Stomach (tissue), 9 donors: ENCODE results near the gene ARHGAP28. TPM values are rescaled to one million over a fixed set of nuclear protein-coding genes. Genes with fewer than 3 reads are reported as not detected.
A peak's percentile ranks its signal among the peaks of the same experiment; 100 is the strongest.

Experiments
- DNase-seq, 2 donors: peaks; one replicate each; pipeline versions ENCODE4 v3.0.0 to v3.0.0-alpha.2; 2013 to 2019
- H3K27ac ChIP-seq, 5 donors: fragments of 200-600 bp in 4 of 5; sonication (generic) in 4 of 5; one replicate each; pipeline ENCODE4 v1.5.1; 2013 to 2019; ENCODE audit warnings: mild to moderate bottlenecking in 1 of 5, moderate library complexity in 1 of 5
- H3K27me3 ChIP-seq, 3 donors: fragments of 200-600 bp; sonication (generic); one replicate each; pipeline ENCODE4 v1.5.1; 2017 to 2019; ENCODE audit warnings: mixed run types in 1 of 3
- H3K36me3 ChIP-seq, 4 donors: fragments of 200-600 bp; sonication (generic); 1 replicate in 3 of 4; 2 replicates in 1 of 4; pipeline ENCODE4 v1.5.1; 2016 to 2019
- H3K4me1 ChIP-seq, 4 donors: fragments of 200-600 bp; sonication (generic); one replicate each; pipeline ENCODE4 v1.5.1; 2016 to 2019
- H3K4me3 ChIP-seq, 4 donors: fragments of 200-600 bp; sonication (generic) in 3 of 4; one replicate each; pipeline ENCODE4 v1.5.1; 2016 to 2019; ENCODE audit warnings: mild to moderate bottlenecking in 1 of 4
- H3K9me3 ChIP-seq, 4 donors: fragments of 200-600 bp; sonication (generic); one replicate each; pipeline ENCODE4 v1.5.1; 2016 to 2019
- EP300 ChIP-seq: sonication (generic); formaldehyde crosslinking; IDR thresholded peaks from one replicate; pipeline ENCODE4 v1.6.1; 2017; ENCODE audit warnings: antibody characterized with exemption
- POLR2A ChIP-seq, 4 donors: fragments of 450-650 bp; IDR thresholded peaks; one replicate each; pipeline ENCODE4 v1.6.1; 2016; ENCODE audit warnings: antibody characterized with exemption in 4 of 4, control low read depth in 2 of 4, mild to moderate bottlenecking in 1 of 4, moderate library complexity in 1 of 4
- POLR2AphosphoS5 ChIP-seq, 3 donors: sonication (generic); formaldehyde crosslinking; IDR thresholded peaks; one replicate each; pipeline ENCODE4 v1.6.1; 2016; ENCODE audit warnings: antibody characterized with exemption in 3 of 3
- WGBS, 5 donors: extraction: QIAGEN DNeasy Blood & Tissue Kit in 3 of 5; methylation state at CpG; one replicate each; pipeline versions ENCODE4 v1.1.5 to v1.1.7; 2013 to 2018; 5-methylcytosine and 5-hydroxymethylcytosine counted together
- intact Hi-C: fragments of 100-400 bp; cut with DNase I; formaldehyde crosslinking; loops from one replicate; pipeline ENCODE4 v1.15.1; 2023; ENCODE audit warnings: low total_unique reads
- polyA plus RNA-seq, 3 donors: library from polyadenylated mRNA; stranded (reverse); fragments of 200-250 nt; gene quantifications; one replicate each; pipeline ENCODE4 v1.2.3, GENCODE V29; 2013
- total RNA-seq, 5 donors: library from RNA; depleted of rRNA; stranded (reverse); fragments of >200 nt; gene quantifications; one replicate each; pipeline versions ENCODE4 v1.1.0 to v1.2.3, GENCODE V29; 2014 to 2016
- TF ChIP-seq, protein P1 (sequence below), 7 experiments: fragments of 450-650 bp in 4 of 7; fragments of 200-600 bp in 3 of 7; sonication (generic) in 3 of 7; IDR thresholded peaks; one replicate each; pipeline ENCODE4 v1.5.1; 2016 to 2019; ENCODE audit warnings: antibody characterized with exemption in 7 of 7, control low read depth in 2 of 7, mild to moderate bottlenecking in 1 of 7
- donor health status: healthy with polysubstance abuse.
- donor health status: Bipolar disorder and iron deficiency.
- donor health status: healthy.

ARHGAP28 gene
- total and polyA plus RNA-seq, 8 donors = 0.73 to 33.8 (median 3.6) TPM

DNA sequence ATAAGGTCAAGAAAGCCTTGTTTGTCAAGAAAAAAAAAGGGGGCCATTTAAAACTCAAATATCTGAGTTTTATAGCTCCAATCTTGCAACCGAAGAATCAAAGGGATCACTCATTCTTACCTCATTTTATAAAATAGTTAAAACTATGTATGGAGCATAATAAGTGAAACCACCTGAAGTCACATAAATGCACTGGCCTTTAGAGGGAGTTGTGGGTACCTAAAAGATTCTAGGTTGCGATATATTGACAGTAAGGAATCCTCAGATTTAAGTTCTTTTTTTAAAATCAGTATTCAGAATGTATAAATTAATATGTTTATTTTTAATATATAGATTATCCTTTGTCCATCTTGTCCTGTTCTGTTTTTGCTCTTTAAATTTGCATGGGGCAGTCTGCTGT is 3.4 kb downstream of the ARHGAP28 start:
- H3K9me3 ChIP-seq = no peaks in the 10 kb centered on the region
- H3K36me3 ChIP-seq = no peaks in the 10 kb centered on the region
- peak overlapping the region in 1 of 5 donors; percentile 85 for H3K27ac ChIP-seq
- intact Hi-C loops = no loop called here
- H3K4me1 ChIP-seq = peaks cover 14 to 35% (median 27%) of the 10 kb centered on the region in 4 donors
- WGBS, 5 donors = 85 to 92% (median 91%) methylated on average over 2 of the region's 2 CpGs
- no peak for DNase-seq
- peaks cover 0 to 6% (median 0%) of the 10 kb centered on the region in 3 donors for H3K27me3 ChIP-seq
- TF ChIP-seq POLR2A (IDR thresholded peaks at IDR 0.05) (no peak), EP300 (no peak), POLR2AphosphoS5 (IDR thresholded peaks at IDR 0.05) (no peak)
- TF ChIP-seq, protein P1, sequence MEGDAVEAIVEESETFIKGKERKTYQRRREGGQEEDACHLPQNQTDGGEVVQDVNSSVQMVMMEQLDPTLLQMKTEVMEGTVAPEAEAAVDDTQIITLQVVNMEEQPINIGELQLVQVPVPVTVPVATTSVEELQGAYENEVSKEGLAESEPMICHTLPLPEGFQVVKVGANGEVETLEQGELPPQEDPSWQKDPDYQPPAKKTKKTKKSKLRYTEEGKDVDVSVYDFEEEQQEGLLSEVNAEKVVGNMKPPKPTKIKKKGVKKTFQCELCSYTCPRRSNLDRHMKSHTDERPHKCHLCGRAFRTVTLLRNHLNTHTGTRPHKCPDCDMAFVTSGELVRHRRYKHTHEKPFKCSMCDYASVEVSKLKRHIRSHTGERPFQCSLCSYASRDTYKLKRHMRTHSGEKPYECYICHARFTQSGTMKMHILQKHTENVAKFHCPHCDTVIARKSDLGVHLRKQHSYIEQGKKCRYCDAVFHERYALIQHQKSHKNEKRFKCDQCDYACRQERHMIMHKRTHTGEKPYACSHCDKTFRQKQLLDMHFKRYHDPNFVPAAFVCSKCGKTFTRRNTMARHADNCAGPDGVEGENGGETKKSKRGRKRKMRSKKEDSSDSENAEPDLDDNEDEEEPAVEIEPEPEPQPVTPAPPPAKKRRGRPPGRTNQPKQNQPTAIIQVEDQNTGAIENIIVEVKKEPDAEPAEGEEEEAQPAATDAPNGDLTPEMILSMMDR (IDR thresholded peaks at IDR 0.05) = no peak
- no peak overlapping the region for H3K4me3 ChIP-seq

DNA sequence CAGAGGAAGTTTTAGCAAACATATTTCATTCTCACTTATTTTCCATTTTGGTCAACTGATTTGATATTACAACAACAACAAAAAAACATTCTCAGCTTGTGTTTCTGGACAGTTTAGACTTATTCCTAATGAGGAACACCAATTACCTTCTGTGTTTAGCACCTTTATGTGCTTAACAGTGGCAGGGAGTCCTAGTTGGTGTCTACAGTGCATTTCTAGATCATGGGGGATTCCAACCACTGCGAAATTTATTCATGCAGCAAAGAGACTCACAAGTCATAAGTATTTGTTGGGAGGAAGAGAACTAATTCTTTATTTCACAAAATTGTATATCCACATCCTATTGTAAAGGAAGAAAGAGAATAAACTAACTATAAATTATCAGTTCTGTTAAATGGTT is 4.2 kb downstream of the ARHGAP28 start:
- 68 to 90% (median 86%) methylated on average over 1 of the region's 1 CpG for WGBS, 5 donors
- Histone ChIP-seq H3K27ac (peak overlapping the region in 1 of 5 donors; percentile 52), H3K27me3 (peaks cover 0 to 6% (median 0%) of the 10 kb centered on the region in 3 donors), H3K9me3 (no peaks in the 10 kb centered on the region), H3K4me1 (peaks cover 14 to 32% (median 24%) of the 10 kb centered on the region in 4 donors), H3K36me3 (no peaks in the 10 kb centered on the region), H3K4me3 (no peak overlapping the region)
- DNase-seq = no peak
- intact Hi-C loops = no loop called here
- TF ChIP-seq POLR2AphosphoS5 (IDR thresholded peaks at IDR 0.05) = no peak
- TF ChIP-seq, protein P1 (IDR thresholded peaks at IDR 0.05) = no peak
- no peak for TF ChIP-seq EP300
- no peak for TF ChIP-seq POLR2A (IDR thresholded peaks at IDR 0.05)

DNA sequence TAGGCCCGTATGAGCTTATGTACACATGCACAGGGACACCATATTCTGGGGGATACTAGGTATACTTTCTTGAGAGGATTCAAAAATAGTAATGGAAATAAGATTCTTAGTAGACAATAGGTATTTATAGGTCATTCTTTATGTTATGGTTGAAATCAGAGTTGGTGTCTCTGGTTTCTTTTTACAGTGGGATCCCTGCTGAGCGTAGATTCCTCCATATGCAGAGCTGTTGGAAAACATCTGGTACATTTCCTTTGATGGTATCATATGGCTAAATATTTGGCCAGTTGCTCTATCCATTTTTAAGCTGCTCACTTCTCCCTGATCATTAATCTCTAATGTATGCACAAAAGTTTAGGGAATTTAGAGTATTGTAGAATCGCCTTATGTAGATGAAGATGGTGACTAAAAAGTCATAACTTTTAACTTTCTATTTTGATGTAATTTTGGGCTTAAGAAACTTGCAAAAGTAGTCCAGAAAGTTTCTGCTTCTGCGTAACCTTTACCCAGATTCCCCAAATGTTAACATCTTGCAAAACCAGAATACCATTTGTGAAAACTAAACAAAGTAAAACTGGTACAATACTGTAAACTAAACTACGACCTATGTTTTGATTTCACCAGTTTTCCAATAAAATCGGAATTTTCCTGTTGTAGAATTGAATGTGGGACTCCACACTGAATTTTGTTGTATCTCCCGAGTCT is 5.4 kb downstream of the ARHGAP28 start:
- intact Hi-C loops = no loop called here
- peak overlapping the region in 1 of 5 donors; percentile 52 for H3K27ac ChIP-seq

DNA sequence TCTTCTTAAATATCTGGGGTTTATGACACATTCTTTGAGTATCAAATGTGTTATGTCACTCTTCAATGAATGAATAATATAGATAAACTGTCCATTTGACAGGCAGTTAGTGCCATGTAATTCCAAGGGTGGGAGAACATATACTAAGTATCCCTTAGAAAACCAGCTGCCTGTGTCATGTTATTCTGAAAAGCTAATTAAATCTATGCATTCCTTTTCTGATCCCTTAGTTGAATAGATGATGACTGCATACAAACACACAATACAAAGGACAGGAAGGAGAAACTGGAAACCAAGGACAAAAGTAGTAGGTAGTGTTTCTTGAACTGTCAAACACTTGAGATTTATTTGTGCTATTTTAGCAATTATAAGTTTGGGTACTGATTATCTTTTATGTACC is 8.3 kb downstream of the ARHGAP28 start:
- Histone ChIP-seq H3K9me3 (no peaks in the 10 kb centered on the region), H3K4me3 (no peak overlapping the region), H3K27me3 (no peaks in the 10 kb centered on the region), H3K36me3 (no peaks in the 10 kb centered on the region), H3K27ac (no peak overlapping the region), H3K4me1 (peaks cover 0 to 12% (median under 1%) of the 10 kb centered on the region in 4 donors)
- intact Hi-C loops = no loop called here
- TF ChIP-seq POLR2AphosphoS5 (IDR thresholded peaks at IDR 0.05) (no peak), EP300 (no peak), POLR2A (IDR thresholded peaks at IDR 0.05) (no peak)
- TF ChIP-seq, protein P1 (IDR thresholded peaks at IDR 0.05) = no peak
- no peak for DNase-seq

More for the DNA sequence above, 5.4 kb downstream of the ARHGAP28 start:
- H3K9me3 ChIP-seq = no peaks in the 10 kb centered on the region
- H3K36me3 ChIP-seq = no peaks in the 10 kb centered on the region
- DNase-seq = peak in 1 of 2 donors; percentile 18
- TF ChIP-seq POLR2AphosphoS5 (IDR thresholded peaks at IDR 0.05) = no peak
- TF ChIP-seq POLR2A (IDR thresholded peaks at IDR 0.05) = no peak
- TF ChIP-seq, protein P1 (IDR thresholded peaks at IDR 0.05) = no peak
- TF ChIP-seq EP300 = no peak
- peaks cover 12 to 28% (median 20%) of the 10 kb centered on the region in 4 donors for H3K4me1 ChIP-seq
- H3K4me3 ChIP-seq = no peak overlapping the region
- H3K27me3 ChIP-seq = peaks cover 0 to under 1% (median 0%) of the 10 kb centered on the region in 3 donors
- 77 to 83% (median 78%) methylated on average over 7 of the region's 7 CpGs for WGBS, 5 donors
